NCI-H2227 treated with DMSO at 0.1 percent for 48 hours (cell line): Measurements from ENCODE around the gene ZNF202.
A peak's percentile ranks its signal among the peaks of the same experiment; 100 is the strongest.

Source experiments
- DNase-seq: peaks from one replicate; lab custom pipeline; 2025; lab: John Stamatoyannopoulos, UW

The ZNF202 gene

GRCh38 chr11:123683428-123684170, 57.9 kb downstream of the ZNF202 start:
- peak; percentile 12 for DNase-seq

DNA sequence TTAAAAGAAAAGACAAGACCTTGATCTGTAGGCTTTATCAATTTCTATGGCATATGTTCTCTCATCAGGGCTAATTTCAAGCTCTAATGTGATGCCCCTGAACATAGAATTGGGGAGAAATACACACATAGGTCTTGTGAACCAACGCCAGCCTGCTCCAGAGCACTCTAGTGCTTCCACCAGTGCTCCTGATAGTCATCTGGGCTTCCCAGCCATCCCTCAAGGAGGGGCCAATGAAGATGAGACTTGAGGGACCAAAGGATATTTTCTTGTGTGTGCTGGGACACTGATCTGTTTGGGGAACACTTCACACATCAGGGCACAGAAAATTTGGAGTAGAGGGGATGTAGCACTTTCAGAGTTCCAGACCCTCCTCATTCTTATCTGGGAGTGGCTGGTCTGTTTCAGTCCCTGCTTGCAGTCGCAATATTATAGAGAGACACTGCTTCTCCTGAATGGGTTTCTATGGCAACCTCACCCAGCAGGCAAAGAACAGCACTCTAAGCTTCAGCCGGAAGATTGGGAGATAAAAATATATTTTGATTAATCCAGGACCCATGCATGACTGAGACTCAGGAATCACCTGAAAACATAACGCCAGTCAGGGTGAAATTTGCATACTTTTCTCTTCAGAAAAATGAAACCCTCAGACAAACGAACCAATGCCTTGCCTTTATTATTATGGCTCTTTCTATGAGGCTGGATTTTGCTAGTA, 58.6 kb downstream of the ZNF202 start:
- DNase-seq: peak; percentile 41

- DNase-seq: no peak
Measured at GRCh38 chr11:123681030-123681429, 60.4 kb downstream of the ZNF202 start.

GRCh38 chr11:123678246-123678645, 63.2 kb downstream of the ZNF202 start:
- DNase-seq: no peak

DNA sequence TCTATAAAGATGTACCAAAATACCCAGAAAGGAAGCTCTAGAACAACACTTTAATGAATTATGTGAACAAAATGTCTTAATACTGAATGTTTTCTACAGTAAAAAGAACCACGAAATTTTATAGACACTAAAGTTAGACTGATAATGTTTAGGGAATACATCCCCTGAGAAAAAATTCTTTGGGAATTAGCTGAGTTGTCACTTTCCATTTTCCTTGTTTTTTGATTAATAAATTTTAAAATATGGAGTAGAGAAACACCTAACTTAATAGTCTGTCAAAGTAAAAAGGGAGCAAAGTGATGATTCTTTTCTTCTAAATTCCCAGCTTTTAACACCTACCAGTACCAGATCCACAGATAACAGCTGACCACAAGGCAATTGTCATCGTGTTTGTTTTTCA, 64.0 kb downstream of the ZNF202 start:
- DNase-seq: no peak

- DNase-seq: no peak
Measured at GRCh38 chr11:123674297-123674696, 67.2 kb downstream of the ZNF202 start.
